Natural killer cell (primary cell): ENCODE results near the gene LEFTY1. TPM values are rescaled to one million over a fixed set of nuclear protein-coding genes. Genes with fewer than 3 reads are reported as not detected.

Source experiments
- ATAC-seq, 3 donors: fragments of 150-1000 bp in 2 of 3; fragments of 200-7000 bp in 1 of 3; cut with Tn5 transposase; 1 replicate in 1 of 3; 2 replicates in 2 of 3; pipeline ENCODE4 v1.10.0; 2021; ENCODE audit warnings: mild to moderate bottlenecking in 2 of 3, moderate library complexity in 2 of 3
- DNase-seq, 2 donors: peaks; one replicate each; pipeline versions ENCODE4 v3.0.0 to v3.0.0-alpha.2; 2013 to 2021; ENCODE audit warnings: mixed read lengths in 1 of 2
- H3K27ac ChIP-seq: one replicate; pipeline ENCODE4 v1.5.1; 2013; ENCODE audit warnings: mild to moderate bottlenecking, low read length
- H3K27me3 ChIP-seq: one replicate; pipeline ENCODE4 v1.6.1; 2013; ENCODE audit warnings: low read length; ENCODE audit not compliant: control insufficient read depth, insufficient read depth
- H3K36me3 ChIP-seq: one replicate; pipeline ENCODE4 v1.6.1; 2013; ENCODE audit warnings: low read length; ENCODE audit not compliant: control insufficient read depth, insufficient read depth
- H3K4me1 ChIP-seq: one replicate; pipeline ENCODE4 v1.6.1; 2013; ENCODE audit warnings: low read length; ENCODE audit not compliant: control insufficient read depth, insufficient read depth
- H3K4me3 ChIP-seq: one replicate; pipeline ENCODE4 v1.5.1; 2013; ENCODE audit warnings: low read length
- H3K9me3 ChIP-seq: one replicate; pipeline ENCODE4 v1.6.1; 2013; ENCODE audit warnings: low read length; ENCODE audit not compliant: control insufficient read depth, insufficient read depth
- H3K27ac Mint-ChIP-seq, 2 donors: one replicate each; pipeline ENCODE4 v1.8.0; 2022; ENCODE audit warnings: mild to moderate bottlenecking in 2 of 2, mixed read lengths in 2 of 2, moderate library complexity in 1 of 2
- H3K27me3 Mint-ChIP-seq, 2 donors: one replicate each; pipeline ENCODE4 v1.8.0; 2022; ENCODE audit warnings: low read depth in 2 of 2, mixed read lengths in 2 of 2
- H3K36me3 Mint-ChIP-seq: one replicate; pipeline ENCODE4 v1.8.0; 2022; ENCODE audit warnings: mixed read lengths
- H3K4me1 Mint-ChIP-seq, 2 donors: one replicate each; pipeline ENCODE4 v1.8.0; 2022; ENCODE audit warnings: mixed read lengths in 2 of 2
- H3K4me3 Mint-ChIP-seq: one replicate; pipeline ENCODE4 v1.8.0; 2022; ENCODE audit warnings: mild to moderate bottlenecking, moderate library complexity, mixed read lengths
- H3K9me3 Mint-ChIP-seq, 2 donors: one replicate each; pipeline ENCODE4 v1.8.0; 2022; ENCODE audit warnings: mixed read lengths in 2 of 2
- CTCF ChIP-seq: fragments of 200-600 bp; IDR thresholded peaks from one replicate; pipeline ENCODE4 v1.8.0; 2022; ENCODE audit warnings: antibody characterized with exemption
- WGBS: methylation state at CpG from one replicate; pipeline ENCODE4 v1.1.7; 2013; ENCODE audit warnings: missing lambda C conversion rate; ENCODE audit not compliant: insufficient coverage; 5-methylcytosine and 5-hydroxymethylcytosine counted together
- intact Hi-C: fragments of 100-400 bp; cut with micrococcal nuclease; formaldehyde crosslinking; loops from one replicate; pipeline ENCODE4 v1.14.2; 2022
- total RNA-seq, 4 donors: library from RNA; stranded (reverse); fragments of 120-200 nt in 1 of 4; gene quantifications; one replicate each; pipeline versions ENCODE4 v1.2.3 to v1.2.4, GENCODE V29; 2013 to 2022

LEFTY1 gene
- total RNA-seq, 3 donors from 2014 or later (not counting 1 experiment from before 2014, with no cell fraction given), result not detected

GRCh38 chr1:225879521-225880221 lies 9.3 kb downstream of the LEFTY1 start:
- H3K36me3 ChIP-seq, result peaks cover 25% of the 10 kb centered on the region
- no peaks in the 10 kb centered on the region for H3K27me3 Mint-ChIP-seq
- DNase-seq (peak in 1 of 2 donors; percentile 46), ATAC-seq (no peak)
- peak overlapping the region; percentile 91 for H3K4me3 Mint-ChIP-seq
- H3K9me3 ChIP-seq, result no peaks in the 10 kb centered on the region
- no peaks in the 10 kb centered on the region for H3K27me3 ChIP-seq
- H3K36me3 Mint-ChIP-seq, result no peaks in the 10 kb centered on the region
- H3K27ac Mint-ChIP-seq, result peak overlapping the region; percentile 72 to 83
- peaks cover 38 to 72% of the 10 kb centered on the region in 2 donors for H3K4me1 Mint-ChIP-seq
- H3K4me1 ChIP-seq, result peaks cover 79% of the 10 kb centered on the region
- peak overlapping the region; percentile 15 for H3K4me3 ChIP-seq
- no peaks in the 10 kb centered on the region for H3K9me3 Mint-ChIP-seq
- no peak overlapping the region for H3K27ac ChIP-seq
- intact Hi-C loops, result loop anchor here (2.0 kb wide), 1 partner anchor 13 kb away; no protein-coding TSS in a partner anchor
- 51% methylated on average over 5 of the region's 8 CpGs for WGBS
- TF ChIP-seq CTCF, result no peak

GRCh38 chr1:225878282-225878681 lies 10.7 kb downstream of the LEFTY1 start:
- Histone ChIP-seq H3K9me3 (no peaks in the 10 kb centered on the region), H3K27ac (no peak overlapping the region), H3K36me3 (peaks cover 38% of the 10 kb centered on the region), H3K4me3 (no peak overlapping the region), H3K27me3 (no peaks in the 10 kb centered on the region), H3K4me1 (peaks cover 85% of the 10 kb centered on the region)
- Mint-ChIP-seq H3K36me3 (no peaks in the 10 kb centered on the region), H3K27ac (peak overlapping the region; percentile 72 to 83), H3K27me3 (no peaks in the 10 kb centered on the region), H3K9me3 (no peaks in the 10 kb centered on the region), H3K4me3 (no peak overlapping the region), H3K4me1 (peaks cover 36 to 66% of the 10 kb centered on the region in 2 donors)
- intact Hi-C loops, result no loop called here
- no peak for ATAC-seq
- 90% methylated on average over 3 of the region's 4 CpGs for WGBS
- TF ChIP-seq CTCF, result no peak
- no peak for DNase-seq

DNA sequence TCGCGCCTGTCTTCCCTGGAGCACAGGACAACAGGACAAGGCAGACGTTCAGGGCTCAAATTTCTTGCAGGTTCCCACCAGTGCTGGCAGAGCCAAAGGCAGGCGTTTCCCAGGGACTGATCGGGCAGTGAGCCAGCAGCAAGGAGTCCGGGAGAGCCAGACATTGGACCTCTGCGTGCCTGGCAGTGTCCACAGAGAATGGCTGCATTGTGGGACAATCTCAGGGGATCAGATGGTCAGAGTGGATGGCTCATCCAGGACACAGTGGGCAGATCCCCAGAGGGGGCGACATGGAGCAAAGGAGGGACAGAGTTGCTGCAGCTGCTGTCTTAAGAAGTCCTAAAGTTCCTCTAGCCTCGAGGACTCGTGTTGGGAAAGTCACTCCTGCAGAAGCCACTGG lies 11.4 kb downstream of the LEFTY1 start:
- Histone ChIP-seq H3K4me3 (no peak overlapping the region), H3K4me1 (peaks cover 86% of the 10 kb centered on the region), H3K36me3 (peaks cover 44% of the 10 kb centered on the region), H3K27me3 (no peaks in the 10 kb centered on the region), H3K27ac (no peak overlapping the region), H3K9me3 (no peaks in the 10 kb centered on the region)
- WGBS, result 85% methylated on average over 10 of the region's 10 CpGs
- TF ChIP-seq CTCF, result no peak
- intact Hi-C loops, result no loop called here
- peaks cover 34 to 67% of the 10 kb centered on the region in 2 donors for H3K4me1 Mint-ChIP-seq
- ATAC-seq (no peak), DNase-seq (peak in 1 of 2 donors; percentile 65)
- no peaks in the 10 kb centered on the region for H3K36me3 Mint-ChIP-seq
- H3K4me3 Mint-ChIP-seq, result no peak overlapping the region
- peak overlapping the region; percentile 6 to 62 for H3K27ac Mint-ChIP-seq
- no peaks in the 10 kb centered on the region for H3K9me3 Mint-ChIP-seq
- no peaks in the 10 kb centered on the region for H3K27me3 Mint-ChIP-seq
